Raji (cell line): Measurements from ENCODE around the gene NF2.

Experiments used
- POLR2A ChIP-seq: IDR thresholded peaks from 2 replicates; pipeline ENCODE4 v1.6.1; 2011; ENCODE audit warnings: low read depth, low read length, control low read depth; ENCODE audit not compliant: insufficient read depth

Gene NF2

DNA sequence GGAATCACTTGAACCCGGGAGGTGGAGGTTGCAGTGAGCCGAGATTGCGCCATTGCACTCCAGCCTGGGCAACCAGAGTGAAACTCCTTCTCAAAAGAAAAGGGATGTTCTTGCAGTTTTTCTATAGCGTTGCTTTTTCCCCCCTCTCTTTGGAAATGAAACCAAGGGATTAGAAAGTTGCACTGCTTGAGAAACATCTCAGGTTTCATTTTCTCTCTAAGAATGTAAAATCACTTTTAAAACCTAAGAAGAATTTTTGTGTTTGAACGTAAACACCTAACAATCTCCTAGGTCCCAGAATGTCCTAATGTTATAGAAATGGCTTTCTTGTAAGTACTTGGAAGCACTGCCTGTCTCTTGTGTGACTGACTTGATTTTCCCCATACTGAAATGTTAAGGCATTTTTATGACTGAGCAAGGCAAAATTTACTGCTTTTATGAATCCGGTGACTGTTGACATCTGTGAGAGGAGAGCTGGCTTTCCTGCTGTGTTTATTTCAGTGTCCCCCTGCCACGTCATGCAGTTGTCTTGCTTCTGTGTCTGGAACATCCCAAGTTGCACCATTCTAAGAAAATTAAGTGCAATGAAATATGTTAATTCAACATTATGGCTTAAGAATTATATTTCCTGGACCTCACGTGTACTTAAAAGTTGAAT is 37.7 kb downstream of the NF2 start:
- TF ChIP-seq POLR2A = no peak

DNA sequence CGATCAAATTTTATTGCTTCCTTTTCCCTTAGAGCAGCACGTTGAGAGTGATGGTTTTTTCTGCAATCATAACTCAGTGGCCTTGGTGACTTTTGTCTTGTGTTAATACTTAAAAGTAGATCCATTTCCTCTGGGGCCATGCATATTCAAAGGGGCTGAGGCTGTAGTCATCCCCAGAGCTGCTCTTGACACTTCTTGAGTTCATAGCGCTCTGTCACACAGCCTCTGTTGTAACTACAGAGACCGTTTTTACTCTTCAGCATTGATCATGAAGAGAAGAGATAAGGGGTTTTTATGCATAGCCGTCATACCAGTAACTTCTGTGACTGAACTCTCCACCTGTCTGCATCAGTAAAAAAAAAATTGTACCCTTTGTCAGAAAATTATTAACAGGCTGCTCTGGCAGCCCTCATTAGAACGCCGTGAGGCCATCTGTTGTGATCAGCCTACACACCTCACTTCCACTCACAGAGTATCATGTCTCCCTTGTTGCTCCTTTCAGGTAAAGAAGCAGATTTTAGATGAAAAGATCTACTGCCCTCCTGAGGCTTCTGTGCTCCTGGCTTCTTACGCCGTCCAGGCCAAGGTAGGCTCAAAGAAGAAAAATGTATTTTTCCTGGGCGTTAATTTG is 38.4 kb downstream of the NF2 start:
- no peak for TF ChIP-seq POLR2A

DNA sequence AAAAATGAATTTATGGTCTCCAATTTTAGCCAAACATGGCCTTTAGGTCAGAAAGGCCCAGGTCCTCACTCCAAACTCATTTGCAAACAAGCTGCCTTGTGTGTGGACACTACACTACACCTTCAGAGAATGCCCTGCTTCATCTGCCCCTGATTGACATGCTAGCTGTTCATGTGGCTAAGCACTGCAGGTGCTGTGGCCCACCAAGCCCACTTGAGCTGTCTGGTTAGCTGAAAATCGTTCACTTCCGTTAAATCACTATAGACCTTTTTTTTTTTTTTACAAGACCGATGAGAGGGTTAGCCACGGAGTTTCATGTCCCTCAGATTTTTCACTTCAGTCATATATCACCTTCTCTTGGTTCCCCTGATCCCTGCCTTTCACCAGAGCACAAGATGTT is 39.3 kb downstream of the NF2 start:
- TF ChIP-seq POLR2A = no peak

DNA sequence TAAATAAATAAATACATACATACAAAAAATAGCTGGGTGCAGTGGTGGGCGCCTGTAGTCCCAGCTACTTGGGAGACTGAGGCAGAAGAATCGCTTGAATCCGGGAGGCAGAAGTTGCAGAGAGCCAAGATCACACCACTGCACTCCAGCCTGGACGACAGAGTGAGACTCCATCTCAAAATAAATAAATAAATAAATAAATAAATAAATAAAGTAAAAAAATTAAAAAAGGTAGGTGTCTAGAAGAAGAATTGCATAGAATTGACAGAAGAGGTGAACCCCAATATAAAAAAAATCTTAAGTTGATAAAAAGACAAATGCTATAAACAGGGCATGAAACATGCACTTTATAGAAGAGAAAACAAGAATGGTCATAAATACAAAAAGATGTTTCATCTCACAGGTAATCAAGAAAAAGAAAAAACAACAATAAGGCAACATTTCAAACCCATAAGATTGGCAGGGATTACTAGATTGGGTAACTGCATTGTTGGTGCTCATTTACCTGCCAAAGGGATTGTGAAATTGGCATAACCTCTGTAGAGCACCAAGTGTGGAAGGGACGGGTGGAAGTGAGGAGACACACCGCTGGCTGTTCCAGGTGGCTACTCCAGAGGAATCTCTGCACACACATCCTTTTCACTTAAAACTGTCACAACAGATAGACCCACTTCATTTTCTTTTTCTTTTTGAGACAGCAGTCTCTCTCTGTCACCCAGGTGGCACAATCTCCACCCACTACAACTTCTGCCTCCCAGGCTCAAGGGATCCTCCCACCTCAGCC is 44.7 kb downstream of the NF2 start:
- TF ChIP-seq POLR2A = no peak

- TF ChIP-seq POLR2A = no peak
These were observed 46.9 kb downstream of the NF2 start for GRCh38 chr22:29650370-29650769.

- TF ChIP-seq POLR2A = no peak
These were observed 48.2 kb downstream of the NF2 start for GRCh38 chr22:29651652-29652051.

DNA sequence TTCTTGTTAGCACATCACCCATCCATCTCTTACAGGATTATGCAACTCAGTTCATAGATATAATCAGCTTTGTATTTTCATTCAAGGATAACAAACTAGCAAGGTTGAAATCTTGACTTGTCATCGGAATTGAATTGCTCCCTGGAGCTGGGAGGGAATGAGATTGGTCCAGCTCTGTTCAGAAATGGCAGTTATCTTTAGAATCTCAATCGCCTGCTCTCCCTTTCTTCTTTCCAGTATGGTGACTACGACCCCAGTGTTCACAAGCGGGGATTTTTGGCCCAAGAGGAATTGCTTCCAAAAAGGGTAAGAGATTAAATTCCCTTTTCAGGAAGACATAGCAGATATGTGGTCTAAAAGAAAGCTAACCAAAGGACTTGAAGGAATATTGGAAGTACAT is 51.0 kb downstream of the NF2 start:
- no peak for TF ChIP-seq POLR2A

DNA sequence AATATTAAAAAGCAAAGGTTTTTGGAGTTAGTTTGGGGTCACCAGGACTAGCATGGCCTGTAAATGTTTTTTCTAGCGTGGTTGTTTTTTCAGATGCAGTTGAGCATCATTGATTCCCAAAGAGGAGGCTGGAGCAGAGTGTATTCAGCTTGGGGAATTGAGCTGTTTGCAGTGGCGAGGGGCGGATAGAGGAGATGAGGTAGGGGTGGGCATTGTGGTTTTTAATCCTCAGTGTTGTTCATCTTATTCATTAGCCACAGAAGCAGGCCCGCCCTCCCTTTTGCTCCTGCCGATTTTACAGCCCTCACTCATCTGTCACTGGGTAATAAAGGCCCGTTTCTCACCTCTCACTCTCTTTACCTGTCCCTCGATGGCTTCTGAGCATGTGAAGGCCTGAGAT is 51.4 kb downstream of the NF2 start:
- TF ChIP-seq POLR2A = no peak

- no peak for TF ChIP-seq POLR2A
These were observed 54.7 kb downstream of the NF2 start for GRCh38 chr22:29658176-29658575.

DNA sequence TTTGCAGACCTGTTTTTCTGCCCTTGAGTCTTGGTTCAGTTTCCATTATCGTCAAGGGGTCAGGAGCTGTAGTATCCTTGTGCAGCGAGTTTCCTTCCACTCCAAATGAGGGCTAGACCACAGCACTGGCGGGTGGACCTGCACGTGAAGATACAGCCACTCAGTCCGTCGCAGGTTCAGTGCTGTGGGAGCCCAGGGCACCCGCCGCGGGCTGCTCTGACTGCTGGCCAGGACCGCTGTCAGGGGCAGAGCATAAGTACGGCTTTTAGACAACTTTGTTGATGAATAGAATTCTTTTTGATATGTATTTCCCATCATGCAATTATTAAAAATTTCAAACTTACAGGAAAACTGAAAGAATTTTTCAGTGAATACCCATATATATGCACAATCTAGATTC is 56.6 kb downstream of the NF2 start:
- TF ChIP-seq POLR2A = no peak

- no peak for TF ChIP-seq POLR2A
These were observed 57.9 kb downstream of the NF2 start for GRCh38 chr22:29661336-29661735.

DNA sequence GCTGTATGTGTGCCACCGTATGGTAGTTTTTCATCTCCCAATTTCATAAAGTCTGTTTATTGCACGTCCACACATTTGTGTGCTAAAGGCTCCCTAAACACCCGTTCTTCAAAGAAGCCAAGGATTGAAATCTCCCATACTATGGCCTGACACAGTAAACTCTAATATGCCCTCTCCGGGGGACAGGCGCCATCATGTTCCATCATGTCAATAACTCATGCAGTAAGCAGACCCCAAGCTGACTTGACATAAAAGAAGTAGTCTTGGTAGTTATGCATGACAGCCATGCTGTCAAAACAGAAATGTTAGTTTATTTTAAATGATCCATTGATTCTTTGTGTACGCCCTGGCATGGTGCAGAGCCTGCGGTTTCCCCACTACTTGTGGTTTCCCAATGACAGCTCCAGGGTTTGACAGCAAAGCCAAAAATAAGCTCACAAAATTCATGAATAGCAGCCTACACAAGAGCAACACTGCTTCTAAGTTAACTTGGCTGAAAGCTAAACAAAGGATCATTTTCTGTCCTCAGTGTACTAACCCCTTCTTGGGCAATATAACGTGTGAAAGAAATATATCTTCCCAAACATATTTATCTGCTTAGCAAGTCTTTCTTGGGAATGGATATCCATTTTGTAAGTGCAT is 59.9 kb downstream of the NF2 start:
- TF ChIP-seq POLR2A = no peak

- no peak for TF ChIP-seq POLR2A
These were observed 62.1 kb downstream of the NF2 start for GRCh38 chr22:29665486-29665885.

DNA sequence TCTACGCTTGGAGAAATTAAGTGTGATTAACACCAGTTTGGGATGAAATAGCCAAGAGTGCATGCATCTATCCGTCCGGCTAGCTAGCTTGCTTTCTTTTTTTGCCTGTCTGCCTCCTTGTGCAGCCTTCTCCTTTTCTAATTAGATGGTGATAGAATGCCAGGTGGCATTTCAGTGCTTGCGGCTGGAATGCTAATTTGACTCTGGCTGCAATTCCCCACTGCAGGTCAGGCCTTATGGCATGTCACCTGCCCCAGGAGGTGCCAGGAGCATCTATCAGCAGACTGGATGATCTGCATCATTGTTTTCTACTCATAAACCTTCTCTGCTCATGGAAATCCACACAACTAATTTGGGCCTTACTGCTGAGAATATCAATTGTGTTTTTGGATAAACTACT is 65.2 kb downstream of the NF2 start:
- TF ChIP-seq POLR2A = no peak

GRCh38 chr22:29670626-29671025 is 67.2 kb downstream of the NF2 start:
- TF ChIP-seq POLR2A = no peak
